HG02885 (cell line): ENCODE measurements around the gene SNX32.

ENCODE experiments used
- ATAC-seq: cut with Tn5 transposase; IDR thresholded peaks from one replicate; pipeline ENCODE4 v1.9.1; 2021; ENCODE audit warnings: mild to moderate bottlenecking; ENCODE audit not compliant: unreplicated experiment, poor library complexity

SNX32 gene

GRCh38 chr11:65854852-65855837 lies 21.4 kb downstream of the SNX32 start:
- ATAC-seq, result no peak

GRCh38 chr11:65855927-65856363 lies 22.2 kb downstream of the SNX32 start:
- ATAC-seq, result no peak

- peak; percentile 31 for ATAC-seq
These were observed 23.1 kb downstream of the SNX32 start for GRCh38 chr11:65856689-65857499.

- ATAC-seq, result peak; percentile 2
These were observed 23.7 kb downstream of the SNX32 start for GRCh38 chr11:65857500-65857852.

DNA sequence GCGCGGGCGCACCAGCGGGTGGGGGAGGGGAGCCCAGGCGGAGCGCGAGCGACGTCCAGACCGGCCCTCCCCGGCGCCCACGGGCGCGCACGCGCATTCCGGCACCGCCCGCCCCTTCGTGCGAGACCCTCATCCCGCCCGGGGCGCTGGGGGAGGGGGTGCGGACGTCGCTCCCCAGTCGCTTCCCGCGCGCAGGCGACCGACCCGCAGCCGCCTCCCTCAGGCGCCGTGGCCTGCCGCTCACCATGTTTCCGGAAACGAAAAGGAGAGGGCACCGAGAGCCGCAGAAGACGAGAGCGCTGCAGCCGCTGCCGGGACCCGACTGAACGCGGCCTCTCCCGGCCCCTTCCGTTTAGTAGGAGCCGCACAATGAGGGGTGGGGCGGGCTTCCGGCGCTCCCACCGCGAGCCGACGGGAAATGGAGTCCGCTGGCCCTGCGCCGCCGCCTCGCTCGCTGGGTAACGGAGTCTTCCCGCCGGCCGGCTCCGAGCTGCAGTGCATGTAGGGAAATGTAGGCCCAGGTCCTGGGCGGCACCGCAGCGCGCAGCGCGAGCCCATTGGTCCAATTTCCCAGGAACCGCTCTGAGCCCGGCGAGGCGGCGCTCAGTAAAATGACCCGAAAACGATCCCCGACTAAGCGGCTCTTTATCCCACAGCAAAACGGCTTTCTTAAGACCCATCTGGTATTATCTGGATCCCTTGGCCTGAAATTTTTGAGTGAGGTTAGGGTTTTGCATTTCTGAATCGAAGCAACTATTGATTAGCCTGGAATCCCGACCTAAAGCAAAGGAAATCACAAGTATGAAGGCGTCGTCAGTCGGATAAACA lies 24.3 kb downstream of the SNX32 start, which contains the start of gene CFL1:
CFL1 (minus strand) TSS at position 328 of the 828 bp plus-strand sequence; CDS start at position 247, 81 bp downstream.
- ATAC-seq, result peak; percentile 48

- no peak for ATAC-seq
These were observed 24.9 kb downstream of the SNX32 start for GRCh38 chr11:65858681-65859087.

DNA sequence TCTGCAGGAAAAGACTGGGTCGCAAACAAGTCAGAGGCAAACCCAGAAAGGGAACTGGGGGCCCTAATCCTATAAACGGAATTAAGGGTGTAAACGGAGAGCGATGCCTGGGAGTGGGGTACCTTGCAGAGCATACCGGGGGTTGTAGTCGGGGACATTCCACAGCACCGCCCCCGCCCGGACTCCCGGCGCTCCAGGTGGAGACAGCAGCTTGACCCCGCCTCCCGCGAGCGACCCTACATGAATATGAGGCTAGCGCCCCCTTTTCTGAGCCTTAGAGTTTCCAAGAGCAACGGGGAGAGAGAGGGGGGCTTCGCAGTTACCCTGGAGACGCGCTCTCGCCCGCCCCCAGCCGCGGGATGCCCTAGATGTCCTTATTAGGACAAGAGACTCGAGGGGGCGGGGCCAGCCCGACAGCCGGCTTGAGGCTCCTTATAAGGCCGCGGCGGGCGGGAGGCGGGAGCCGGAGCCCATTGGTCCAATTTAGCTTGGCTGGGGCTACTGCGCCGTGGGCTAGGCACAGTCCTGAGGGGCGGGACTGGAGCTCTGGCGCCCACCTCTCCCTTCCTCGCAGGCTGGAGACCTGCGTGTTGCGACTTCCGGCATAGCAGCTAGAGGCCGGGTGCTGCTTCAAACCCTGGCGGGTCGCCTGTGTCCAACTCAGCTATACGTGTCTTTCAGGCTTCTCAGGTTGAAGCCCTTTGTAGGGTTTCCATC lies 25.5 kb downstream of the SNX32 start:
- peak; percentile 61 for ATAC-seq

DNA sequence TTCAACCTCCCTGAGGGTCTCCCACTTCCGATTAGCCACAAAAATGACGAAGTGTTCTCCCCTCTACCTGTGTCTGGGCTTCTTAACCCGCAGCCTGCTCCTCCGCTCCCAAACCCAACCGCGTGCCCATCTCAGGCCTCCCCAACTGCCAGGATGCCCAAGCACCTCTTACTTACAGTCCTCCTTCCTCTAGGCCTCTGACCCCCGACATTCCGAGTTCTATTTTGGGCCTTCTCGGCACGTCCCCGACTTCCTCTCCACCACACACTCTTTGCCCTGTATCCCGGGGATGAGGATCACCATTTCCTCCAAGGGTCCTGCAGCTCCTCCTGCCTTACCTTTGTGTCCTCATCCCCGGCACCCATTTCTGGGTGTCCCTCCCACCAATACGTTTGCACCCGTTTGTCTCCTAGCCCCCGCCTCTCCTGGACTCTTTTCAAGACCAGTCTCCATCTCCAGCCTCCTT lies 26.1 kb downstream of the SNX32 start:
- ATAC-seq, result no peak

- ATAC-seq, result peak; percentile 29
These were observed 26.8 kb downstream of the SNX32 start, which contains the start of gene MUS81 for GRCh38 chr11:65860278-65861164. Gene MUS81, plus strand, starts transcription at chr11:65860433. Its CDS starts 321 bp downstream, at chr11:65860754.

DNA sequence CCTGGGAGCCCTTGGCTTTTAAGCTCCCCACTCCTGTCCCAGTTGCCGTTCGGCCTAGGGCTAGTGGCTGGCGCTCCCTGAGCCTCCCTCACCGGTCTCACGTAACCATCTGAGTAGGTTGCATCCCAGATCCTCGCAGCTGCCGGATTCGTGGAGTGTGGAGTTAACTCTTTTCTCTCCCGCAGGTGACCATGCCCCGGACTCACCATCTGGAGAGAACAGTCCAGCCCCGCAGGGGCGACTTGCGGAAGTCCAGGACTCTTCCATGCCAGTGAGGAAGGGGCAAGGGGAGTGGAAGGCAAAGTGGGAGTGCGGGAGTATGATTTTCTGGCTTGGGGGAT lies 27.4 kb downstream of the SNX32 start:
- ATAC-seq, result no peak

GRCh38 chr11:65861533-65862183 lies 27.9 kb downstream of the SNX32 start:
- ATAC-seq, result no peak

GRCh38 chr11:65862191-65862735 lies 28.5 kb downstream of the SNX32 start:
- no peak for ATAC-seq

- ATAC-seq, result no peak
These were observed 29.5 kb downstream of the SNX32 start for GRCh38 chr11:65862941-65863888.

- no peak for ATAC-seq
These were observed 30.3 kb downstream of the SNX32 start for GRCh38 chr11:65863889-65864705.

GRCh38 chr11:65864706-65865471 lies 31.1 kb downstream of the SNX32 start:
- ATAC-seq, result no peak
